ENCODE data around the gene EPB41L4B.

DNA sequence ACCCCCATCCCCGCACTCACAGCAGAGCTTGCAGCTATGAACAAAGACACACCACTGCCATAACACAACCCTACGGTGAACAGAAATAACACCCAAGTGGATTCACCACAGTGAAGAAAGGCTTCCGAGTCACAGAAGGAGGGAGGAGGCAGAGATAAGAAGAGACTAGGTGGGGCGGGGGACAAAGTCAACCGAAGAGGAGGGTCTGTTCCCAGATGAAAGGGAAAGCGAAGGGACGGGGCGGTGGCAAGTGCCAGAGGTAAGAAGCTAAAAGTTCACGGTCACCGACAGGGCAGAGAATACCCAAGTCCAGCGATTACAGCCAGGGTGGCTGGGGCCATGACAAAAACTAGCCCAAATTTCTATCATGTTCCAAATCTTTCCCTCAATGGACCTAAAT is 21.0 kb downstream of the EPB41L4B start:
- TF ChIP-seq POLR2A (IDR thresholded peaks at IDR 0.05), result no peak
- TF ChIP-seq, protein P1, sequence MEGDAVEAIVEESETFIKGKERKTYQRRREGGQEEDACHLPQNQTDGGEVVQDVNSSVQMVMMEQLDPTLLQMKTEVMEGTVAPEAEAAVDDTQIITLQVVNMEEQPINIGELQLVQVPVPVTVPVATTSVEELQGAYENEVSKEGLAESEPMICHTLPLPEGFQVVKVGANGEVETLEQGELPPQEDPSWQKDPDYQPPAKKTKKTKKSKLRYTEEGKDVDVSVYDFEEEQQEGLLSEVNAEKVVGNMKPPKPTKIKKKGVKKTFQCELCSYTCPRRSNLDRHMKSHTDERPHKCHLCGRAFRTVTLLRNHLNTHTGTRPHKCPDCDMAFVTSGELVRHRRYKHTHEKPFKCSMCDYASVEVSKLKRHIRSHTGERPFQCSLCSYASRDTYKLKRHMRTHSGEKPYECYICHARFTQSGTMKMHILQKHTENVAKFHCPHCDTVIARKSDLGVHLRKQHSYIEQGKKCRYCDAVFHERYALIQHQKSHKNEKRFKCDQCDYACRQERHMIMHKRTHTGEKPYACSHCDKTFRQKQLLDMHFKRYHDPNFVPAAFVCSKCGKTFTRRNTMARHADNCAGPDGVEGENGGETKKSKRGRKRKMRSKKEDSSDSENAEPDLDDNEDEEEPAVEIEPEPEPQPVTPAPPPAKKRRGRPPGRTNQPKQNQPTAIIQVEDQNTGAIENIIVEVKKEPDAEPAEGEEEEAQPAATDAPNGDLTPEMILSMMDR (IDR thresholded peaks at IDR 0.05), result no peak
- no peak for TF ChIP-seq POLR2AphosphoS5 (IDR thresholded peaks at IDR 0.05)
